ENCODE measurements around the gene HNMT. TPM values are rescaled to one million over a fixed set of nuclear protein-coding genes. Genes with fewer than 3 reads are reported as not detected.

Gene HNMT
- total and polyA plus RNA-seq, 2 of the 13 experiments (the other 11 are each of a cell fraction or from before 2014, with no cell fraction given): 279 to 309 TPM

DNA sequence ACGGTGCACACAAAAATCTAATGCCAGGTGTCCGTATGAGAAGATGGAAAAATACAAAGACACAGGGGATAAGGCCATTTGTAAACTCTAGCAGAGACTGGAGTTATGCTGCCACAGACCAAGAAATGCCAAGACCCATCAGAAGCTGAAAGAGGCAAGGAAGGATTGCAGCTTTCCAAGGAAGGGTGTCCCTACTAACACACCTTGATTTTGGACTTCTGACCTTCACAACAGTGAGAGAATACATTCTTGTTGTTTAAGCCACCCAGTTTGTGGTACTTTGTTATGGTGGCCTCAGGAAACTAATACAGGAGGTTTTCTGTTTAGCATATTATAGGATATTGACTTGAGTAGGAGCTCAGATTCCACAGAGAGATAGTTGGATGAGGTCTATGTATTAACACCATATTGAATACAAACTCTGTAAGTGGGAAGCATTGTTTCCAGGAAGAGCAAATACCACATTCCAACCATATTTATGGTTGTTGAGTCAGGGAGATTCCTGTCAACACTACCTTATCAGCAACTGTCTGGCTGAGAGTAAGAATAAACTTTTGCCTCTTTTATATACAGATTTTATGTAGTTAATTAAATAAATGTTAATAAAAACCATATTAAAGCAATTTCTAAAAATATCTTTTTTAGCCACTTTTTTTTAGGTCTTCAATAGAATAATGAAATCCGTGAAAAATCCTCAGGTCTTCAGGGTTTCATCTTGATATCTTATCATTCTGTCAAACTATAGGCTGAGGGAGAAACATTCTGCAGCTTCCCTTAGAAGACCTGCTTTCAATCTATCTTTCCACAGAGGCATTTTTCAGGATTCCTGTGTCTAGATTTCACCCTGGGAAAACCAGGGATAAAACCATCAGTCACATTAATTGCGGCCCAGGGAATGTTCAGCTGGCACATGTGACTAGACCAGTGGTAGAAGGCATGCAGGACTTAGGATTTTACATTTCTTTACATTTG is 35.4 kb upstream of the HNMT start (continued):
- TF ChIP-seq ZNF773 (CRISPR knock-in tag; IDR thresholded peaks at IDR 0.05; ENCODE audit: borderline replicate concordance) (no peak), ZBTB44 (CRISPR knock-in tag; IDR thresholded peaks at IDR 0.05) (no peak), ZBTB43 (CRISPR knock-in tag; conservative IDR thresholded peaks at IDR 0.05) (peak; percentile 88), CBFB (CRISPR knock-in tag; IDR thresholded peaks at IDR 0.05) (no peak), ZNF101 (CRISPR knock-in tag; IDR thresholded peaks at IDR 0.05; ENCODE audit: borderline replicate concordance, low read depth) (no peak), ZC3H13 (CRISPR knock-in tag; IDR thresholded peaks at IDR 0.05) (no peak), BHLHE40 (IDR thresholded peaks at IDR 0.05; ENCODE audit: low read length) (no peak), TARDBP (CRISPR knock-in tag; IDR thresholded peaks at IDR 0.05) (no peak)
- TF ChIP-seq, protein P1, sequence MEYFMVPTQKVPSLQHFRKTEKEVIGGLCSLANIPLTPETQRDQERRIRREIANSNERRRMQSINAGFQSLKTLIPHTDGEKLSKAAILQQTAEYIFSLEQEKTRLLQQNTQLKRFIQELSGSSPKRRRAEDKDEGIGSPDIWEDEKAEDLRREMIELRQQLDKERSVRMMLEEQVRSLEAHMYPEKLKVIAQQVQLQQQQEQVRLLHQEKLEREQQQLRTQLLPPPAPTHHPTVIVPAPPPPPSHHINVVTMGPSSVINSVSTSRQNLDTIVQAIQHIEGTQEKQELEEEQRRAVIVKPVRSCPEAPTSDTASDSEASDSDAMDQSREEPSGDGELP (IDR thresholded peaks at IDR 0.05; ENCODE audit: borderline replicate concordance, low read depth): 0 out of 2 replicates have a peak, but pooled peaks have one; percentile 11
- TF ChIP-seq, protein P2, sequence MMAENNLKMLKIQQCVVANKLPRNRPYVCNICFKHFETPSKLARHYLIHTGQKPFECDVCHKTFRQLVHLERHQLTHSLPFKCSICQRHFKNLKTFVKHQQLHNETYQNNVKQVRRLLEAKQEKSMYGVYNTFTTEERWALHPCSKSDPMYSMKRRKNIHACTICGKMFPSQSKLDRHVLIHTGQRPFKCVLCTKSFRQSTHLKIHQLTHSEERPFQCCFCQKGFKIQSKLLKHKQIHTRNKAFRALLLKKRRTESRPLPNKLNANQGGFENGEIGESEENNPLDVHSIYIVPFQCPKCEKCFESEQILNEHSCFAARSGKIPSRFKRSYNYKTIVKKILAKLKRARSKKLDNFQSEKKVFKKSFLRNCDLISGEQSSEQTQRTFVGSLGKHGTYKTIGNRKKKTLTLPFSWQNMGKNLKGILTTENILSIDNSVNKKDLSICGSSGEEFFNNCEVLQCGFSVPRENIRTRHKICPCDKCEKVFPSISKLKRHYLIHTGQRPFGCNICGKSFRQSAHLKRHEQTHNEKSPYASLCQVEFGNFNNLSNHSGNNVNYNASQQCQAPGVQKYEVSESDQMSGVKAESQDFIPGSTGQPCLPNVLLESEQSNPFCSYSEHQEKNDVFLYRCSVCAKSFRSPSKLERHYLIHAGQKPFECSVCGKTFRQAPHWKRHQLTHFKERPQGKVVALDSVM (CRISPR knock-in tag; IDR thresholded peaks at IDR 0.05): 0 out of 2 replicates have a peak, but pooled peaks have one; percentile 37
- TF ChIP-seq, protein P3, sequence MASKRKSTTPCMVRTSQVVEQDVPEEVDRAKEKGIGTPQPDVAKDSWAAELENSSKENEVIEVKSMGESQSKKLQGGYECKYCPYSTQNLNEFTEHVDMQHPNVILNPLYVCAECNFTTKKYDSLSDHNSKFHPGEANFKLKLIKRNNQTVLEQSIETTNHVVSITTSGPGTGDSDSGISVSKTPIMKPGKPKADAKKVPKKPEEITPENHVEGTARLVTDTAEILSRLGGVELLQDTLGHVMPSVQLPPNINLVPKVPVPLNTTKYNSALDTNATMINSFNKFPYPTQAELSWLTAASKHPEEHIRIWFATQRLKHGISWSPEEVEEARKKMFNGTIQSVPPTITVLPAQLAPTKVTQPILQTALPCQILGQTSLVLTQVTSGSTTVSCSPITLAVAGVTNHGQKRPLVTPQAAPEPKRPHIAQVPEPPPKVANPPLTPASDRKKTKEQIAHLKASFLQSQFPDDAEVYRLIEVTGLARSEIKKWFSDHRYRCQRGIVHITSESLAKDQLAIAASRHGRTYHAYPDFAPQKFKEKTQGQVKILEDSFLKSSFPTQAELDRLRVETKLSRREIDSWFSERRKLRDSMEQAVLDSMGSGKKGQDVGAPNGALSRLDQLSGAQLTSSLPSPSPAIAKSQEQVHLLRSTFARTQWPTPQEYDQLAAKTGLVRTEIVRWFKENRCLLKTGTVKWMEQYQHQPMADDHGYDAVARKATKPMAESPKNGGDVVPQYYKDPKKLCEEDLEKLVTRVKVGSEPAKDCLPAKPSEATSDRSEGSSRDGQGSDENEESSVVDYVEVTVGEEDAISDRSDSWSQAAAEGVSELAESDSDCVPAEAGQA (IDR thresholded peaks at IDR 0.05; ENCODE audit: low read depth): no peak
- TF ChIP-seq, protein P3 (CRISPR knock-in tag; IDR thresholded peaks at IDR 0.05; ENCODE audit: borderline replicate concordance): no peak
- TF ChIP-seq, protein P4, sequence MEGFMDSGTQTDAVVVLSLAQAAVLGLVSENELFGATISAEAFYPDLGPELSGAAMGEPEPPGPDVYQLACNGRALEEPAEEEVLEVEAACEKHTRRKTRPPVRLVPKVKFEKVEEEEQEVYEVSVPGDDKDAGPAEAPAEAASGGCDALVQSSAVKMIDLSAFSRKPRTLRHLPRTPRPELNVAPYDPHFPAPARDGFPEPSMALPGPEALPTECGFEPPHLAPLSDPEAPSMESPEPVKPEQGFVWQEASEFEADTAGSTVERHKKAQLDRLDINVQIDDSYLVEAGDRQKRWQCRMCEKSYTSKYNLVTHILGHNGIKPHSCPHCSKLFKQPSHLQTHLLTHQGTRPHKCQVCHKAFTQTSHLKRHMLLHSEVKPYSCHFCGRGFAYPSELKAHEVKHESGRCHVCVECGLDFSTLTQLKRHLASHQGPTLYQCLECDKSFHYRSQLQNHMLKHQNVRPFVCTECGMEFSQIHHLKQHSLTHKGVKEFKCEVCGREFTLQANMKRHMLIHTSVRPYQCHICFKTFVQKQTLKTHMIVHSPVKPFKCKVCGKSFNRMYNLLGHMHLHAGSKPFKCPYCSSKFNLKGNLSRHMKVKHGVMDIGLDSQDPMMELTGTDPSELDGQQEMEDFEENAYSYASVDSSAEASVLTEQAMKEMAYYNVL (CRISPR knock-in tag; IDR thresholded peaks at IDR 0.05; ENCODE audit: borderline replicate concordance): peak; percentile 83

All from HepG2 (cell line).